Uterus (tissue), 2 donors: ENCODE measurements around the gene TOR4A.

Experiments
- CTCF ChIP-seq, 4 experiments: fragments of 200-600 bp in 2 of 4; fragments of 450-650 bp in 2 of 4; sonication (generic) in 2 of 4; IDR thresholded peaks; one replicate each; pipeline ENCODE4 v1.5.1; 2016 to 2019; ENCODE audit warnings: antibody characterized with exemption in 4 of 4, mild to moderate bottlenecking in 2 of 4, moderate library complexity in 1 of 4
- POLR2A ChIP-seq, 2 donors: fragments of 450-650 bp; IDR thresholded peaks; one replicate each; pipeline ENCODE4 v1.6.1; 2016; ENCODE audit warnings: antibody characterized with exemption in 2 of 2, mild to moderate bottlenecking in 1 of 2, moderate library complexity in 1 of 2

- TF ChIP-seq CTCF (IDR thresholded peaks at IDR 0.05) (no peak), POLR2A (IDR thresholded peaks at IDR 0.05) (no peak)
These were observed 25.8 kb upstream of the TOR4A start for GRCh38 chr9:137251490-137252268.
